ENCODE data around the gene ACTN1.

The ACTN1 gene

DNA sequence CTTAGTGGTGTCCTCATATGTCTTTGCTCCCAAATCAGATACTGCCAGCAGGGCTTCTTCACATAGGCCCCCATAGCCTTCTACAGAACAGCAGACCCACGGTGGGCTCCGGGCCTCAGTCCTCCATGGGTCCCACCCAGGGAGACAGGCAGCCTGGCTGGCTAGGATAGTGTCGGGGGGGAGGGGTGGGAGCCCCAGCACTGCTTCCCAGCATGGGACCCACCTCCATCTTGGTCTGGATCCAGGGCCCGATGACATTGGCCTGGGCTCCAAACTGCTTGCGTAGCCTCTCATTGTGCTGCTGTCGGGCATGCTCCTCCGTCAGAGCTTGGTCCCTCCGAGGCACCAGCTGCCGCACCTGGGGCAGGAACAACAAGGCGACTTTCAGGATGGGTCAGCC is 96.9 kb downstream of the ACTN1 start:
- FAIRE-seq (no peak), DNase-seq (ENCODE audit: insufficient read length, low spot score) (no peak)
- TF ChIP-seq, protein P1, sequence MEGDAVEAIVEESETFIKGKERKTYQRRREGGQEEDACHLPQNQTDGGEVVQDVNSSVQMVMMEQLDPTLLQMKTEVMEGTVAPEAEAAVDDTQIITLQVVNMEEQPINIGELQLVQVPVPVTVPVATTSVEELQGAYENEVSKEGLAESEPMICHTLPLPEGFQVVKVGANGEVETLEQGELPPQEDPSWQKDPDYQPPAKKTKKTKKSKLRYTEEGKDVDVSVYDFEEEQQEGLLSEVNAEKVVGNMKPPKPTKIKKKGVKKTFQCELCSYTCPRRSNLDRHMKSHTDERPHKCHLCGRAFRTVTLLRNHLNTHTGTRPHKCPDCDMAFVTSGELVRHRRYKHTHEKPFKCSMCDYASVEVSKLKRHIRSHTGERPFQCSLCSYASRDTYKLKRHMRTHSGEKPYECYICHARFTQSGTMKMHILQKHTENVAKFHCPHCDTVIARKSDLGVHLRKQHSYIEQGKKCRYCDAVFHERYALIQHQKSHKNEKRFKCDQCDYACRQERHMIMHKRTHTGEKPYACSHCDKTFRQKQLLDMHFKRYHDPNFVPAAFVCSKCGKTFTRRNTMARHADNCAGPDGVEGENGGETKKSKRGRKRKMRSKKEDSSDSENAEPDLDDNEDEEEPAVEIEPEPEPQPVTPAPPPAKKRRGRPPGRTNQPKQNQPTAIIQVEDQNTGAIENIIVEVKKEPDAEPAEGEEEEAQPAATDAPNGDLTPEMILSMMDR (IDR thresholded peaks at IDR 0.05; ENCODE audit: insufficient read depth, missing control alignments): no peak

DNA sequence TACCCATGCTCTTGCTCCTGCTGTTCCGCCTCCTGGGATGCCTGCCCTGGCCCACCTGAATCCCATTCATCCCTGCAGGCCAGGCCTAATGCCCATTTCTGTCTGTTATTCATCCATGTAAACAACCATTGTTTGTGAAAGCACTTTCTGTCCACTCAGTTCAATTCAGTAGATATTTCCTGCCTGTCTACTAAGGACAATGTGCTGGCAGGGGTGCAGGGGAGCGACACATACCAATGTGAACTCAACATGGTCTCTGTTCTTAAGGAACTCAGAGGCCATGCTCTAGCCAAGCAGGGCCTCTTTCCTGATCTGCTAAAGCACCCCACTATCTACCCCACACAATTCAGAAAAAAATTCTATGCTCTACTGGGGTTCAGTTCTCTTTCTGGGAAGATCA is 97.7 kb downstream of the ACTN1 start:
- TF ChIP-seq, protein P1 (IDR thresholded peaks at IDR 0.05; ENCODE audit: insufficient read depth, missing control alignments): no peak
- FAIRE-seq: no peak
- DNase-seq (ENCODE audit: insufficient read length, low spot score): no peak

DNA sequence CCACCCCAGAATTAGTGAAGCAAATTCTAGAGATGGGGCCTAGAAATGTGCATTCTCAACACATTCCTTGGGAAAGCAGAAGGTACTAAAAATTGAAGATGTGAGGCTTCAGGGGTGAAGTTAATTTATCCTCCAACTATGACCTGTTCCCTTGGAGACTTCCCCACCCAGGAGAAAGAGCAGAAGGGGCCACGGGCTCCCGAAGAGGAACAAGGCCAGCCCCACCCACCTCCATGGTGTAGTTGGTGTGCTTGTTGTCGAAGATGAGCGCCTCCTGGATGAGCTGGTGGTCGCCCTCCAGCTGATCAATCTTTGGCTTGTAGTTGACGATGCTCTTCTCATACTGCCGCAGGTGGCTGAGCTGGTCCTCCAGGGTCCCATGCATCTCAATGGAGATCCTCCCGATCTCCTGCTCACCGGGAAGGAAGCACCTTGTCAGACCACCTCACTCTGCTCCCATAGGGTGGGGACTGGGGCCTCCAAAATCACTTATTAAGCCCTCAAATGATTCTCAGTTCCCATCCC is 98.5 kb downstream of the ACTN1 start:
- FAIRE-seq: no peak
- DNase-seq (ENCODE audit: insufficient read length, low spot score): no peak
- TF ChIP-seq, protein P1 (IDR thresholded peaks at IDR 0.05; ENCODE audit: insufficient read depth, missing control alignments): no peak

DNA sequence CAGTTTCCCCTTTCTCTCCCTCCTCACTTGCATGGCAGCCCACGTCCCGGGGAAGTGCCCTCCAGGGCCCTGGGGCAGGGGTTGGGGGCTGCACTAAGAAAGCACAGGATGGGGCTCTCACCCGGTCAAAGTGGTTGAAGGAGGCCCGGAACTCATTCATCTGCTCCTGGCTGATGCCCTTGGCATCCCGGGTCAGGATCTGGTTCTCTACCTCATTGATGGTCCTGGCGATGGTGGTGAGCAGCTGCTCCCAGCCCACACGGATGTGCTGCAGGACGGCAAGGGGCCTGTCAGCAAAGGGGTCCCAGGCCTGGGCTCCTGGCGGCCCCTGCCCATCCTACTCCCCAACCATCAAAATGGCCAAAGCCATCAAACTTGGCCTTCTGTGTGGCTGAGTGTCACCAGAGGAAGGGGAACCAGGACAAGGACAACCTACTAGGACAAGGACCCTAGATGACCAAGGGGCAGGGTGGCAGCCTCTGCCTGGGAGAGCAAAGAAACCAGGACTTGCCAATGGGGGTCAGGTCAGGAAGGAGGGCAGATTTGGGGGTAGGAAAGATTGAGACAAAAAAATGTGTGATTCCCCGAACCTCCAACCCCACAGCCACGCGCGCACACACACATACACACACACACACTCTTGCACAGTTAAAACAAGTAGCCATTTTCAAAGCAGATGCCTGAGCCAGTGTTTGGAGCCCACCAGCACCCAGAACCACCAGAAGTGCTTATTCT is 99.1 kb downstream of the ACTN1 start:
- TF ChIP-seq, protein P1 (IDR thresholded peaks at IDR 0.05; ENCODE audit: insufficient read depth, missing control alignments): no peak
- DNase-seq (ENCODE audit: insufficient read length, low spot score): no peak
- FAIRE-seq: no peak

DNA sequence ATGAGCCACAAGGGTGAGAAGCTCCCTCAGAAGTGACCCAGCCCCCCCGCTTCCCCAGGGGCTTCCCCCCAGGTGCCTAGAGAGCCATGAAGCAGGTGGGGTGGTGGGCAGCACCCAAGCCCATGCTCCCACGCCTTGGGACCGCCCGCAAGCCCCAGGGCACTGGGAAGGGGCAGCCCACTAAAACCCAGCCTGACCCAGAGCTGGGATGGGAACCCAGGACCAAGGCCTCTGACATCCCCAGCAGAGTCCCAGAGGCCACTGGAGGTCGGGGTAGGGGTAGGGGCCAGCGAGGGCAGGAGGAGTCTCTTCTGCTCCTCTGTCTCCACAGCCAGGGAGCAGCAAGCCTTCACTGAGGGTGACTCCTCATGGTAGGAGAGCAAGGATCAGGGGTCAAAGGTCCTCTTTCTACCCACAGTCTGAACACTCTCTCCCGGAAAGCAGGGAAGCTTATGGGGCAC is 99.8 kb downstream of the ACTN1 start:
- TF ChIP-seq, protein P1 (IDR thresholded peaks at IDR 0.05; ENCODE audit: insufficient read depth, missing control alignments): no peak
- FAIRE-seq (no peak), DNase-seq (ENCODE audit: insufficient read length, low spot score) (no peak)

DNA sequence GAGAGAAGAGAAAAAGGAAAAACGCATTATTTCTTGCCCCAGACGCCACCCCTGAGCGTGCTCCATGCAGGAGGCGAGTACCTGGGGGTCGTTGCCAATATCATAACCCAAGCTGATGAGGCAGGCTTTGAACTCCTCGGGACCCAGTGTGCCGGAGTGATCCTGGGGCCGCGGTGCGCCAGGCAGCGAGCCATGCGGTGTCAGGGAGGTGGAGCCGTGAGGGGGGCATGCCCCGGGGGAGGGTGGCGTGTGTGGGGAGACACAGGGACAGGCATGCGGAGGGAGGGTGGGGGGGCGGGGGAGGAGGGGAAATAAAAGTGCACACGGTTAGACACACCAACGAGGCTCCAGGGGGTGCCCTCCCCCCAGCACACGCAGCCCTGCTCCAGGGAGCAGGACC is 100.2 kb downstream of the ACTN1 start:
- no peak for DNase-seq (ENCODE audit: insufficient read length, low spot score)
- no peak for FAIRE-seq
- TF ChIP-seq, protein P1 (IDR thresholded peaks at IDR 0.05; ENCODE audit: insufficient read depth, missing control alignments): no peak

DNA sequence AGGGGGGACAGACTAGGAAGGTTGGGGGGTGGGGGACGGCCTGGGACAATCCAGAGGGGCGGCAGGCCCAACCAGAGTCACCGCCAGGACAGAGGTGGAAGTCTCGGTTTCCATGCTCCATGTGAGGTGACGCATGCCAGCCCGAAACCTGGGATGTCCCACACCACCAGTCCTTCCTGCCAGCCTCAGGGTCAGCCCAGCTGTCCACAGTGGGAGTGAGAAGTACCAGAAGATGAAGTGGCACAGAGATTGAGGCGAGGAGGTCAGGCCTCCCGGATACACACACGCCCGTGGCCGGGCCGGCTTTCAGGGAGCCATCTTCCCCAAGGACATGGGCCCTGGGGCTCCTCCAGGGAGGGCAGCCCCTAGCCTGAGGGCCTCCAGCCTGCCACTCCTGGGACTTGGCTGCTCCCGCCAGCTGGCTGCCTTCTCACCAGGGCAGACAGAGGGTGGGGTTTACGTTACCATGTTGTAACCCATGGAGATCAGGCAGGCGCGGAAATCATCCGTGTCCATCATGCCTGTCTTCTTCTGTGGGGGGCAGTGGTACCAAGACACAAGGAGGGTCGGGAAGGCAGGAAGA is 101.0 kb downstream of the ACTN1 start:
- FAIRE-seq (no peak), DNase-seq (ENCODE audit: insufficient read length, low spot score) (no peak)
- TF ChIP-seq, protein P1 (IDR thresholded peaks at IDR 0.05; ENCODE audit: insufficient read depth, missing control alignments): no peak

All from D721Med (cell line).